ENCODE data around the gene DCTN5.

Gene DCTN5

GRCh38 chr16:23666571-23667354, 25.5 kb downstream of the DCTN5 start:
- Histone ChIP-seq H3K4me3 (ENCODE audit: low read length) (no peak overlapping the region), H3K27ac (ENCODE audit: low read length) (no peak overlapping the region), H3K27me3 (ENCODE audit: control insufficient read depth, insufficient read depth, low read length) (no peaks in the 10 kb centered on the region), H3K9ac (ENCODE audit: low read length) (no peak overlapping the region), H3K36me3 (ENCODE audit: control insufficient read depth, low read depth, low read length) (peaks cover 78% of the 10 kb centered on the region), H3K4me1 (ENCODE audit: control insufficient read depth, low read depth, low read length) (no peaks in the 10 kb centered on the region), H3K9me3 (ENCODE audit: control insufficient read depth, low read depth, low read length) (no peaks in the 10 kb centered on the region)

GRCh38 chr16:23667355-23667659, 26.0 kb downstream of the DCTN5 start:
- H3K9ac ChIP-seq (ENCODE audit: low read length): no peak overlapping the region
- no peak overlapping the region for H3K4me3 ChIP-seq (ENCODE audit: low read length)
- no peaks in the 10 kb centered on the region for H3K27me3 ChIP-seq (ENCODE audit: control insufficient read depth, insufficient read depth, low read length)
- H3K4me1 ChIP-seq (ENCODE audit: control insufficient read depth, low read depth, low read length): no peaks in the 10 kb centered on the region
- peaks cover 72% of the 10 kb centered on the region for H3K36me3 ChIP-seq (ENCODE audit: control insufficient read depth, low read depth, low read length)
- H3K27ac ChIP-seq (ENCODE audit: low read length): no peak overlapping the region
- H3K9me3 ChIP-seq (ENCODE audit: control insufficient read depth, low read depth, low read length): no peaks in the 10 kb centered on the region

GRCh38 chr16:23668225-23668624, 27.0 kb downstream of the DCTN5 start:
- Histone ChIP-seq H3K27me3 (ENCODE audit: control insufficient read depth, insufficient read depth, low read length) (no peaks in the 10 kb centered on the region), H3K9me3 (ENCODE audit: control insufficient read depth, low read depth, low read length) (no peaks in the 10 kb centered on the region), H3K36me3 (ENCODE audit: control insufficient read depth, low read depth, low read length) (peaks cover 64% of the 10 kb centered on the region), H3K4me1 (ENCODE audit: control insufficient read depth, low read depth, low read length) (no peaks in the 10 kb centered on the region), H3K27ac (ENCODE audit: low read length) (no peak overlapping the region), H3K4me3 (ENCODE audit: low read length) (no peak overlapping the region), H3K9ac (ENCODE audit: low read length) (no peak overlapping the region)

GRCh38 chr16:23668873-23669272, 27.6 kb downstream of the DCTN5 start:
- Histone ChIP-seq H3K36me3 (ENCODE audit: control insufficient read depth, low read depth, low read length) (peaks cover 61% of the 10 kb centered on the region), H3K9me3 (ENCODE audit: control insufficient read depth, low read depth, low read length) (no peaks in the 10 kb centered on the region), H3K27ac (ENCODE audit: low read length) (no peak overlapping the region), H3K4me3 (ENCODE audit: low read length) (no peak overlapping the region), H3K27me3 (ENCODE audit: control insufficient read depth, insufficient read depth, low read length) (no peaks in the 10 kb centered on the region), H3K4me1 (ENCODE audit: control insufficient read depth, low read depth, low read length) (no peaks in the 10 kb centered on the region), H3K9ac (ENCODE audit: low read length) (no peak overlapping the region)

GRCh38 chr16:23670137-23670776, 29.0 kb downstream of the DCTN5 start:
- no peaks in the 10 kb centered on the region for H3K4me1 ChIP-seq (ENCODE audit: control insufficient read depth, low read depth, low read length)
- H3K4me3 ChIP-seq (ENCODE audit: low read length): no peak overlapping the region
- H3K9ac ChIP-seq (ENCODE audit: low read length): no peak overlapping the region
- H3K36me3 ChIP-seq (ENCODE audit: control insufficient read depth, low read depth, low read length): peaks cover 50% of the 10 kb centered on the region
- no peaks in the 10 kb centered on the region for H3K27me3 ChIP-seq (ENCODE audit: control insufficient read depth, insufficient read depth, low read length)
- no peaks in the 10 kb centered on the region for H3K9me3 ChIP-seq (ENCODE audit: control insufficient read depth, low read depth, low read length)
- no peak overlapping the region for H3K27ac ChIP-seq (ENCODE audit: low read length)

DNA sequence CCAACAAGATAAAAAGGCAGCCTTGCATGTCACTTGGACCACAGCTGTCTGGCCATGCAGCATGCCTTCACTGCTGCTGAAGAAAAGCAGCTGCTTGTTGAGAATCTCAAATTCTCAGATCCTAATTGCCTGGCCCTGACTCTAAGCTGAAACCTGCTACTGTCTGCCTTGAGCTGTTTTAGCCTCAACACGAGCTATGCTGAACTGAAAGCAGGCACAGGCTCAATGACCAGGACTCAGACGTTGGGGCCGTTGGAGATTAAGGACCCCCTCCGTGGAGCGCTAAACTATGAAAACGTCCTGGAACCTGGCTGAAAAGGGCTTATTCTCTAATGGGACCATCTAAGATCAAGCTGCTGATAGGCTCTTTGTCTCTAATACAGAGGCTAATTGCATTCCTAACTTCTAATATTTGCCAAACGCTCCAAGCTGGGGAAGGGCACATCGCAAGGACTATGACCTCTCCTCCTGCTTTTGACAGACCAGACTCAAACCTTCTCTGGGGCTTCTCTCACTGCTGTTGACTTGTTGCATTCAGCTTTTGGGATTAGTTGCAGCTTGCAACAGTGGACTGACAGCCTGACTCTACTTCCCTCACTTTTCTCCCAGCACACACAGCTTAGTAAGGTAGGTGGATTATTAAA, 32.8 kb downstream of the DCTN5 start:
- no peak overlapping the region for H3K4me3 ChIP-seq (ENCODE audit: low read length)
- no peak overlapping the region for H3K27ac ChIP-seq (ENCODE audit: low read length)
- peaks cover 17% of the 10 kb centered on the region for H3K36me3 ChIP-seq (ENCODE audit: control insufficient read depth, low read depth, low read length)
- no peaks in the 10 kb centered on the region for H3K4me1 ChIP-seq (ENCODE audit: control insufficient read depth, low read depth, low read length)
- H3K9ac ChIP-seq (ENCODE audit: low read length): no peak overlapping the region
- H3K9me3 ChIP-seq (ENCODE audit: control insufficient read depth, low read depth, low read length): no peaks in the 10 kb centered on the region
- no peaks in the 10 kb centered on the region for H3K27me3 ChIP-seq (ENCODE audit: control insufficient read depth, insufficient read depth, low read length)

DNA sequence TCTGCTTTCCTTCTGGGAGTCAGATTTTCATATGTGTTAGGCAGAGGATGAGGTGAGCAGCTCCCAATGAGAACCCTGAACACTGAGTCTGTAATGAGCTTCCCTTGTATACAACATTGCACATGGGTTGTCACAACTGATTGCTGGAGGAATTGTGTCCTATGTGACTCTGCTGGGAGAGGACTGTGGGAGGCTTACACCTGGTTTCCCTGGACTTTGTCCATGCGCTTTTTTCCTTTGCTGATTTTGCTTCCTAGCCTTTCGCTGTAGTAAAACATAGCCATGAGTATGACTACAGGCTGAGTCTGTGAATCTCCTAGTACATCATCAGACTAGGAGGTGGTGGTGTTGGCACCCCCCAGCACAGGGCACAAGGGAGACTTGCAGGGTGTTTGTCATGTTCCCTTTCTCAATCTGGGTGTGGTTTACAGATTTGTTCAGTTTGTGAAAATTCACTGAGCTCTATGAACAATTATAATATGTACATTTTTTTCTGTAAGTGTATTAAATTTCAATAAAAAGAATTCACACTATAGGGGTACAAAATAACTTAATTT, 35.7 kb downstream of the DCTN5 start:
- Histone ChIP-seq H3K36me3 (ENCODE audit: control insufficient read depth, low read depth, low read length) (peaks cover 21% of the 10 kb centered on the region), H3K4me1 (ENCODE audit: control insufficient read depth, low read depth, low read length) (peaks cover 6% of the 10 kb centered on the region), H3K9ac (ENCODE audit: low read length) (no peak overlapping the region), H3K4me3 (ENCODE audit: low read length) (no peak overlapping the region), H3K27ac (ENCODE audit: low read length) (no peak overlapping the region), H3K27me3 (ENCODE audit: control insufficient read depth, insufficient read depth, low read length) (no peaks in the 10 kb centered on the region), H3K9me3 (ENCODE audit: control insufficient read depth, low read depth, low read length) (no peaks in the 10 kb centered on the region)

DNA sequence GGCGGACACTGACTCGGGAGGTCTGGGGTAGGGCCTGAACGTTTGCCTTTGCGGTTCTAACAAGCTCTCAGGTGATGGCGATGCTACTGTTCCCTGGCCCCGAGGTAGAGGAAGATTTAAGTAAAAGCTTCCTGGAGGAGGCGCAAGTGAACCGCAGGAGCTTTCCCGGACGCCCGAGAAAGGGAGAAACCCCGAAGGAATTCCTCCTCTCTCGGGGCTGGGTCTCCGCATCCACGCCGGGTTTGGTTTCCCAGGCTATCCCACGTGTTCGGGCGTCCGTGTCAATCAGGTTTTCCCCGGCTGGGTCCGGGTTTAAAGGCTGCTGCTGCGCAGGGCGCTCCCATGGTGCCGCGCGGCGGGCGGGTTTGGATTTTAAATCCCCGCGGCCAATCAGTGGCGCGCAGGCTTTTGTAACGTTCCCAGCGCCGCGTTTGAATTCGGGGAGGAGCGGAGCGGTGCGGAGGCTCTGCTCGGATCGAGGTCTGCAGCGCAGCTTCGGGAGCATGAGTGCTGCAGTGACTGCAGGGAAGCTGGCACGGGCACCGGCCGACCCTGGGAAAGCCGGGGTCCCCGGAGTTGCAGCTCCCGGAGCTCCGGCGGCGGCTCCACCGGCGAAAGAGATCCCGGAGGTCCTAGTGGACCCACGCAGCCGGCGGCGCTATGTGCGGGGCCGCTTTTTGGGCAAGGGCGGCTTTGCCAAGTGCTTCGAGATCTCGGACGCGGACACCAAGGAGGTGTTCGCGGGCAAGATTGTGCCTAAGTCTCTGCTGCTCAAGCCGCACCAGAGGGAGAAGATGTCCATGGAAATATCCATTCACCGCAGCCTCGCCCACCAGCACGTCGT, 37.4 kb downstream of the DCTN5 start, which contains the start of gene PLK1:
Gene PLK1 (plus strand): TSS at position 460 of the 844 bp plus-strand sequence. CDS start 44 bp downstream, at position 504.
- peak within 1 kb of the TSS; percentile 94 for H3K9ac ChIP-seq (ENCODE audit: low read length)
- H3K27ac ChIP-seq (ENCODE audit: low read length): peak within 1 kb of the TSS; percentile 60
- H3K4me3 ChIP-seq (ENCODE audit: low read length): peak within 1 kb of the TSS; percentile 98
- H3K9me3 ChIP-seq (ENCODE audit: control insufficient read depth, low read depth, low read length): no peaks in the 10 kb centered on the region
- peaks cover 6% of the 10 kb centered on the region for H3K4me1 ChIP-seq (ENCODE audit: control insufficient read depth, low read depth, low read length)
- no peaks in the 10 kb centered on the region for H3K27me3 ChIP-seq (ENCODE audit: control insufficient read depth, insufficient read depth, low read length)
- peaks cover 38% of the 10 kb centered on the region for H3K36me3 ChIP-seq (ENCODE audit: control insufficient read depth, low read depth, low read length)

DNA sequence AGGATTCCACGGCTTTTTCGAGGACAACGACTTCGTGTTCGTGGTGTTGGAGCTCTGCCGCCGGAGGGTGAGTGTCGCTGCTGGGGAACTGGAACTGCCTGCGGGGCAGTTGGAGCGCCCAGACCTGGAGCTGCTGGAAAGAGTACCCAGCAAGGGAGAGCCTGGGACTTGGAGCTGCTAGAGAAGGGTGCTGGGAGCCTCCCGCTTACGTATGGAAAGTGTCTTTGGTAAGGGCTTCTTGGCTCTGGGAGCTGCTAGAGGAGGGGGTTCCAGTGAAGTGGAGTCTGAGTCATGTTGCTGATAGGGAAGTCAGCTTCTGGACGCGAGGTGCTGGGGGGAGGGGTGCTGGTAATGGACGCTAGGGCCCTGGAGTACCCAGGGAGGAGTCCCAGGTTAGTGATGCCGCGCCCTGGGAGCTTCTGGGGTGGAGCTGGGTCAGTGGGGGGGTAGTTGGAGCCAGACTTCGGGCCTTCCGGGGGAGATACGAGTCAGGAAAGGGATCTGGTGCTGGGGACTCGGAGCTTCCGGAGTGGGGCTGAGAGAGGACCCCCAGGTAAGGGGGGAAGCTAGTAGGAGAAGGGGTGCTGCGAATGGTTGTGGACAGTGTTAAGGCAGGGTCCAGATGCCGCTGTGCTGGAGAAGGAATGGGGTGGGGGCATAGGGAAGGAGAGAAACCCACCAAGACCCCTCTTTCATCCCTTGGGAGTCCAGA, 38.2 kb downstream of the DCTN5 start:
- H3K27me3 ChIP-seq (ENCODE audit: control insufficient read depth, insufficient read depth, low read length): no peaks in the 10 kb centered on the region

DNA sequence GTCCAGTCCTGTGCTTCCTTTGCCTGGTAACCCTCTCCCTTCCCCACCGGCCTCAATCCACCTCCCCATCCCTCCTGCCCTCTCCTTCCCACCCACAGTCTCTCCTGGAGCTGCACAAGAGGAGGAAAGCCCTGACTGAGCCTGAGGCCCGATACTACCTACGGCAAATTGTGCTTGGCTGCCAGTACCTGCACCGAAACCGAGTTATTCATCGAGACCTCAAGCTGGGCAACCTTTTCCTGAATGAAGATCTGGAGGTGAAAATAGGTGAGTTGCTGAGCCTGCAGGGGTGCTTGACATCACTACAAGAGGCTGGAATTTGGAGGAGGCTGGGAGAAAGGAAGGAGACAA, 38.7 kb downstream of the DCTN5 start:
- Histone ChIP-seq H3K4me1 (ENCODE audit: control insufficient read depth, low read depth, low read length) (peaks cover 6% of the 10 kb centered on the region), H3K4me3 (ENCODE audit: low read length) (peak overlapping the region; percentile 98), H3K9me3 (ENCODE audit: control insufficient read depth, low read depth, low read length) (no peaks in the 10 kb centered on the region), H3K9ac (ENCODE audit: low read length) (peak overlapping the region; percentile 94), H3K36me3 (ENCODE audit: control insufficient read depth, low read depth, low read length) (peaks cover 45% of the 10 kb centered on the region), H3K27ac (ENCODE audit: low read length) (no peak overlapping the region), H3K27me3 (ENCODE audit: control insufficient read depth, insufficient read depth, low read length) (no peaks in the 10 kb centered on the region)

More for the DNA sequence above, 38.2 kb downstream of the DCTN5 start:
- Histone ChIP-seq H3K9ac (ENCODE audit: low read length) (peak overlapping the region; percentile 94), H3K4me1 (ENCODE audit: control insufficient read depth, low read depth, low read length) (peaks cover 6% of the 10 kb centered on the region), H3K4me3 (ENCODE audit: low read length) (peak overlapping the region; percentile 98), H3K27ac (ENCODE audit: low read length) (peak overlapping the region; percentile 60), H3K9me3 (ENCODE audit: control insufficient read depth, low read depth, low read length) (no peaks in the 10 kb centered on the region), H3K36me3 (ENCODE audit: control insufficient read depth, low read depth, low read length) (peaks cover 43% of the 10 kb centered on the region)
